Activated T-helper 2 cell treated with anti-CD3 and anti-CD28 coated beads, Interferon-gamma antibody, Interleukin-2, Interleukin-4, amounts not matched to agents 10 μg/mL and 5 μg/mL and 100 μg/mL, durations not matched to agents 14 hours and 24 hours and 36 hours (primary cell): ENCODE data around the gene SP9. TPM values are rescaled to one million over a fixed set of nuclear protein-coding genes. Genes with fewer than 3 reads are reported as not detected.

Source experiments
- DNase-seq: peaks from one replicate; pipeline ENCODE4 v3.0.0; 2021; ENCODE audit warnings: low spot score
- H3K27ac Mint-ChIP-seq: one replicate; pipeline ENCODE4 v1.8.0; 2021; ENCODE audit warnings: mixed read lengths
- H3K27me3 Mint-ChIP-seq: one replicate; pipeline ENCODE4 v1.8.0; 2021; ENCODE audit warnings: low read depth, mixed read lengths
- H3K36me3 Mint-ChIP-seq: one replicate; pipeline ENCODE4 v1.8.0; 2021; ENCODE audit warnings: low read depth, mixed read lengths
- H3K4me1 Mint-ChIP-seq: one replicate; pipeline ENCODE4 v1.8.0; 2021; ENCODE audit warnings: low read depth, mixed read lengths
- H3K4me3 Mint-ChIP-seq: one replicate; pipeline ENCODE4 v1.8.0; 2021; ENCODE audit warnings: low read depth, mild to moderate bottlenecking, moderate library complexity, mixed read lengths
- H3K9me3 Mint-ChIP-seq: one replicate; pipeline ENCODE4 v1.8.0; 2021; ENCODE audit warnings: mixed read lengths
- intact Hi-C: fragments of 100-400 bp; cut with micrococcal nuclease; formaldehyde crosslinking; loops from one replicate; pipeline ENCODE4 v1.15.1; 2023
- total RNA-seq: library from RNA; stranded (reverse); gene quantifications from 2 replicates; pipeline ENCODE4 v1.2.3, GENCODE V29; 2022

The SP9 gene
- not detected in 2 replicates for total RNA-seq

- DNase-seq = no peak
- Mint-ChIP-seq H3K27me3 (peaks cover 69% of the 10 kb centered on the region), H3K9me3 (no peaks in the 10 kb centered on the region), H3K27ac (peak within 1 kb of the TSS; percentile 55), H3K4me1 (peaks cover 25% of the 10 kb centered on the region), H3K36me3 (no peaks in the 10 kb centered on the region), H3K4me3 (peak within 1 kb of the TSS; percentile 45)
- intact Hi-C loops = loop anchor here (5.0 to 10.0 kb wide), 3 partner anchors 1742 to 1827 kb away; partner anchors contain the start of genes HOXD8 and HOXD9
Observed at GRCh38 chr2:174334781-174335251, at the start of gene SP9. TSS of gene SP9 (plus strand) at chr2:174334954. CDS start at chr2:174335093, 139 bp downstream.

- H3K4me3 Mint-ChIP-seq = no peak overlapping the region
- H3K27ac Mint-ChIP-seq = no peak overlapping the region
- H3K36me3 Mint-ChIP-seq = no peaks in the 10 kb centered on the region
- peaks cover 2% of the 10 kb centered on the region for H3K4me1 Mint-ChIP-seq
- H3K27me3 Mint-ChIP-seq = peaks cover 21% of the 10 kb centered on the region
- no peaks in the 10 kb centered on the region for H3K9me3 Mint-ChIP-seq
- intact Hi-C loops = no loop called here
- DNase-seq = no peak
Observed at GRCh38 chr2:174286172-174286571, 48.6 kb upstream of the SP9 start.

GRCh38 chr2:174292908-174293307, 41.8 kb upstream of the SP9 start:
- H3K27me3 Mint-ChIP-seq = peaks cover 5% of the 10 kb centered on the region
- no peak overlapping the region for H3K4me3 Mint-ChIP-seq
- intact Hi-C loops = no loop called here
- H3K9me3 Mint-ChIP-seq = peaks cover 5% of the 10 kb centered on the region
- H3K4me1 Mint-ChIP-seq = peaks cover 2% of the 10 kb centered on the region
- DNase-seq = no peak
- no peak overlapping the region for H3K27ac Mint-ChIP-seq
- no peaks in the 10 kb centered on the region for H3K36me3 Mint-ChIP-seq

GRCh38 chr2:174300114-174300513, 34.6 kb upstream of the SP9 start:
- Mint-ChIP-seq H3K27ac (no peak overlapping the region), H3K9me3 (no peaks in the 10 kb centered on the region), H3K4me1 (no peaks in the 10 kb centered on the region), H3K4me3 (no peak overlapping the region), H3K27me3 (peaks cover 9% of the 10 kb centered on the region), H3K36me3 (no peaks in the 10 kb centered on the region)
- intact Hi-C loops = no loop called here
- no peak for DNase-seq

- no peak overlapping the region for H3K27ac Mint-ChIP-seq
- intact Hi-C loops = no loop called here
- H3K4me3 Mint-ChIP-seq = no peak overlapping the region
- H3K36me3 Mint-ChIP-seq = no peaks in the 10 kb centered on the region
- H3K9me3 Mint-ChIP-seq = no peaks in the 10 kb centered on the region
- H3K4me1 Mint-ChIP-seq = no peaks in the 10 kb centered on the region
- DNase-seq = no peak
- H3K27me3 Mint-ChIP-seq = peaks cover 48% of the 10 kb centered on the region
Observed at GRCh38 chr2:174312581-174313234, 22.0 kb upstream of the SP9 start.

GRCh38 chr2:174322149-174322548, 12.6 kb upstream of the SP9 start:
- Mint-ChIP-seq H3K27me3 (peaks cover 65% of the 10 kb centered on the region), H3K27ac (no peak overlapping the region), H3K4me3 (no peak overlapping the region), H3K9me3 (no peaks in the 10 kb centered on the region), H3K36me3 (no peaks in the 10 kb centered on the region), H3K4me1 (peaks cover 7% of the 10 kb centered on the region)
- DNase-seq = no peak
- intact Hi-C loops = loop anchor here (10.0 kb wide), 1 partner anchor 187 kb away; no protein-coding TSS in a partner anchor

- H3K4me3 Mint-ChIP-seq = no peak overlapping the region
- intact Hi-C loops = loop anchor here (10.0 kb wide), 1 partner anchor 188 kb away; no protein-coding TSS in a partner anchor
- peaks cover 70% of the 10 kb centered on the region for H3K27me3 Mint-ChIP-seq
- H3K4me1 Mint-ChIP-seq = peaks cover 11% of the 10 kb centered on the region
- DNase-seq = no peak
- H3K9me3 Mint-ChIP-seq = no peaks in the 10 kb centered on the region
- peaks cover 3% of the 10 kb centered on the region for H3K36me3 Mint-ChIP-seq
- no peak overlapping the region for H3K27ac Mint-ChIP-seq
Observed at GRCh38 chr2:174322746-174323145, 12.0 kb upstream of the SP9 start.

GRCh38 chr2:174324530-174324929, 10.2 kb upstream of the SP9 start:
- no peak overlapping the region for H3K27ac Mint-ChIP-seq
- intact Hi-C loops = loop anchor here (10.0 kb wide), 1 partner anchor 190 kb away; no protein-coding TSS in a partner anchor
- peaks cover 3% of the 10 kb centered on the region for H3K36me3 Mint-ChIP-seq
- no peaks in the 10 kb centered on the region for H3K9me3 Mint-ChIP-seq
- no peak for DNase-seq
- H3K4me3 Mint-ChIP-seq = no peak overlapping the region
- H3K4me1 Mint-ChIP-seq = peaks cover 18% of the 10 kb centered on the region
- H3K27me3 Mint-ChIP-seq = peaks cover 74% of the 10 kb centered on the region

- Mint-ChIP-seq H3K27ac (no peak overlapping the region), H3K4me3 (peak overlapping the region; percentile 55), H3K9me3 (no peaks in the 10 kb centered on the region), H3K36me3 (peaks cover 3% of the 10 kb centered on the region), H3K4me1 (peaks cover 18% of the 10 kb centered on the region), H3K27me3 (peaks cover 83% of the 10 kb centered on the region)
- intact Hi-C loops = loop anchor here (2.0 to 10.0 kb wide), 2 partner anchors 15 to 191 kb away; no protein-coding TSS in a partner anchor
- DNase-seq = no peak
Observed at GRCh38 chr2:174325373-174326160, 9.2 kb upstream of the SP9 start.

GRCh38 chr2:174326161-174327020, 8.4 kb upstream of the SP9 start:
- intact Hi-C loops = loop anchor here (2.0 to 10.0 kb wide), 2 partner anchors 14 to 192 kb away; no protein-coding TSS in a partner anchor
- no peak for DNase-seq
- peaks cover 18% of the 10 kb centered on the region for H3K4me1 Mint-ChIP-seq
- H3K36me3 Mint-ChIP-seq = peaks cover 3% of the 10 kb centered on the region
- no peaks in the 10 kb centered on the region for H3K9me3 Mint-ChIP-seq
- peak overlapping the region; percentile 55 for H3K4me3 Mint-ChIP-seq
- H3K27me3 Mint-ChIP-seq = peaks cover 86% of the 10 kb centered on the region
- H3K27ac Mint-ChIP-seq = no peak overlapping the region

GRCh38 chr2:174327021-174327840, 7.5 kb upstream of the SP9 start:
- peaks cover 18% of the 10 kb centered on the region for H3K4me1 Mint-ChIP-seq
- no peak overlapping the region for H3K27ac Mint-ChIP-seq
- intact Hi-C loops = loop anchor here (2.0 to 10.0 kb wide), 2 partner anchors 14 to 192 kb away; no protein-coding TSS in a partner anchor
- peak overlapping the region; percentile 55 for H3K4me3 Mint-ChIP-seq
- no peak for DNase-seq
- peaks cover 3% of the 10 kb centered on the region for H3K36me3 Mint-ChIP-seq
- no peaks in the 10 kb centered on the region for H3K9me3 Mint-ChIP-seq
- peaks cover 89% of the 10 kb centered on the region for H3K27me3 Mint-ChIP-seq

- no peak overlapping the region for H3K4me3 Mint-ChIP-seq
- peaks cover 3% of the 10 kb centered on the region for H3K36me3 Mint-ChIP-seq
- H3K27me3 Mint-ChIP-seq = peaks cover 90% of the 10 kb centered on the region
- H3K4me1 Mint-ChIP-seq = peaks cover 22% of the 10 kb centered on the region
- H3K27ac Mint-ChIP-seq = no peak overlapping the region
- no peaks in the 10 kb centered on the region for H3K9me3 Mint-ChIP-seq
- intact Hi-C loops = loop anchor here (2.0 to 10.0 kb wide), 2 partner anchors 13 to 193 kb away; no protein-coding TSS in a partner anchor
- no peak for DNase-seq
Observed at GRCh38 chr2:174327841-174328113, 7.0 kb upstream of the SP9 start.
